IgD-negative memory B cell (primary cell): ENCODE results near the gene PHF21A. TPM values are rescaled to one million over a fixed set of nuclear protein-coding genes. Genes with fewer than 3 reads are reported as not detected.

ENCODE experiments used
- polyA plus RNA-seq: library from polyadenylated mRNA; unstranded; fragments of 300-500 nt; fragmentation: Illumina TruSeq; gene quantifications from one replicate; pipeline ENCODE4 v1.2.3, GENCODE V29; 2021

PHF21A gene
- polyA plus RNA-seq, 1 donor from 2014 or later, result 17.2 TPM

Other genes with a start within 250 kb of the PHF21A start
- gene MAPK8IP1, start 235.8 kb downstream of the PHF21A start, polyA plus RNA-seq, result 0.26 TPM
- gene FREY1, start 214.2 kb downstream of the PHF21A start, polyA plus RNA-seq, result not detected
- 73.5 TPM for gene PEX16, start 203.6 kb downstream of the PHF21A start, polyA plus RNA-seq
- 61.7 TPM for gene LARGE2, start 198.8 kb downstream of the PHF21A start, polyA plus RNA-seq
- gene CREB3L1, start 156.2 kb upstream of the PHF21A start, polyA plus RNA-seq, result not detected
- gene DGKZ, start 226.0 kb upstream of the PHF21A start, polyA plus RNA-seq, result 9.0 TPM